Brain microvascular endothelial cell (primary cell): ENCODE measurements around the gene TELO2.

ENCODE experiments used
- DNase-seq: peaks from one replicate; pipeline ENCODE4 v3.0.0-alpha.2; 2020
- H3K27ac ChIP-seq: fragments of 250-450 bp; sonication (Bioruptor Pico); 2 replicates; pipeline ENCODE4 v1.5.1; 2020; ENCODE audit warnings: mild to moderate bottlenecking, moderate library complexity
- H3K27me3 ChIP-seq: fragments of 250-450 bp; sonication (Bioruptor Pico); replicated peaks from 2 replicates; pipeline ENCODE4 v1.5.1; 2020; ENCODE audit warnings: mild to moderate bottlenecking
- H3K36me3 ChIP-seq: fragments of 250-450 bp; sonication (Bioruptor Pico); replicated peaks from 2 replicates; pipeline ENCODE4 v1.5.1; 2020; ENCODE audit warnings: mild to moderate bottlenecking
- H3K4me3 ChIP-seq: 2 replicates; pipeline ENCODE4 v1.5.1; 2011; ENCODE audit warnings: low read depth, mild to moderate bottlenecking, control low read depth, low read length, moderate library complexity
- CTCF ChIP-seq: IDR thresholded peaks from 2 replicates; pipeline ENCODE4 v1.5.1; 2011; ENCODE audit warnings: low read depth, mild to moderate bottlenecking, moderate library complexity, low read length, control low read depth, inconsistent platforms; ENCODE audit errors: missing control alignments
- in situ Hi-C: cut with HindIII; loops from 2 replicates; pipeline ENCODE4 v1.10.0; 2017; ENCODE audit warnings: low sequenced_read_pairs, low pct_ligation_motif_present

Gene TELO2

GRCh38 chr16:1492923-1493745, at the start of gene TELO2:
TELO2 (plus strand) TSS chr16:1493360; CDS start chr16:1494282, 922 bp downstream.
- peak; percentile 48 for DNase-seq
- in situ Hi-C loops, result no loop called here
- TF ChIP-seq CTCF, result no peak

GRCh38 chr16:1443403-1443973, 49.7 kb upstream of the TELO2 start:
- Histone ChIP-seq H3K27ac (no peak overlapping the region), H3K36me3 (peaks cover 15% of the 10 kb centered on the region), H3K4me3 (no peak overlapping the region), H3K27me3 (no peaks in the 10 kb centered on the region)
- no peak for TF ChIP-seq CTCF
- in situ Hi-C loops, result no loop called here
- no peak for DNase-seq

More at GRCh38 chr16:1492923-1493745, at the start of gene TELO2:
- Histone ChIP-seq H3K36me3 (peaks cover 7% of the 10 kb centered on the region), H3K27me3 (no peaks in the 10 kb centered on the region), H3K4me3 (peak within 1 kb of the TSS; percentile 74), H3K27ac (peak within 1 kb of the TSS; percentile 95)

GRCh38 chr16:1443980-1444729, 49.0 kb upstream of the TELO2 start, which contains the start of gene CCDC154:
CCDC154 (minus strand) TSS chr16:1444556; CDS start chr16:1444322, 234 bp downstream.
- in situ Hi-C loops, result no loop called here
- no peak within 1 kb of the TSS for H3K27ac ChIP-seq
- no peak within 1 kb of the TSS for H3K4me3 ChIP-seq
- no peaks in the 10 kb centered on the region for H3K27me3 ChIP-seq
- no peak for TF ChIP-seq CTCF
- no peak for DNase-seq
- peaks cover 15% of the 10 kb centered on the region for H3K36me3 ChIP-seq

GRCh38 chr16:1444730-1445517, 48.2 kb upstream of the TELO2 start:
- no peak for DNase-seq
- Histone ChIP-seq H3K27me3 (no peaks in the 10 kb centered on the region), H3K4me3 (no peak overlapping the region), H3K27ac (no peak overlapping the region), H3K36me3 (peaks cover 15% of the 10 kb centered on the region)
- in situ Hi-C loops, result no loop called here
- no peak for TF ChIP-seq CTCF

GRCh38 chr16:1445518-1446203, 47.5 kb upstream of the TELO2 start:
- TF ChIP-seq CTCF, result no peak
- in situ Hi-C loops, result no loop called here

More at GRCh38 chr16:1445518-1446203, 47.5 kb upstream of the TELO2 start:
- Histone ChIP-seq H3K36me3 (peaks cover 16% of the 10 kb centered on the region), H3K27me3 (no peaks in the 10 kb centered on the region), H3K4me3 (no peak overlapping the region), H3K27ac (no peak overlapping the region)
- no peak for DNase-seq
